ENCODE data around the gene ELANE.

ELANE gene

GRCh38 chr19:852136-853013 is at the start of gene ELANE:
TSS of gene ELANE (plus strand) at chr19:852303. CDS start at chr19:852329, 26 bp downstream.
- no peak for DNase-seq (ENCODE audit: low read depth in 2 of 2)

DNA sequence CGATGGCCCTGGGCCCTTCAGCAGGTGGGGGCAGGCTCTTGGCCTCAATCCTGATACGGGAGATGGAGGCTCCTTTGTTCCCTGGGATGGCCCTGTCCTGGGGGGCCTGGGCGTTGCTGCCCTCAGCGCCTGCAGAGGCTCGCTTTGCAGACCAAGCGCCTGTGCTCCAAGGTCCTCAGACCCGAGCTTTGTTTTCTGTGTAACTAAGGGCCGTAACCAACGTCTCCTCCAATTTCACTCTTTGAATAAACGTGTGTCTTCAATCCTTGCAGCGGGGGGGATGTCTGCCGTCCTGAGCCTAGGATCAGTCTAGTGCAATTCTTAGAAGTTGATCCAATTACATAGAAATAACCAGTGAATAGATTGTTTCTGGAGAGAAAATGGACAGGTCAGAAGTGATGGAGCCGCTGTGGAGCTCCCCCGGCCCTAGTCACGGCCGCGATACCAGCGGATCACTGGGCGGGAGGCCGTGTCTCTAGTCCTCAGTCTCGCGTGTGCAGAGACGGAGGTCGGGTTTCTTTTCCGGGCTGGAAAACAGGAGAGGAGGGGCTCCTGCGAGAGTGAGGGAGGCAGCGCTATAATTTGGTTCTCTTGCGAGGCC is 49.5 kb upstream of the ELANE start:
- no peak for DNase-seq (ENCODE audit: low read depth in 2 of 2)

- no peak for DNase-seq (ENCODE audit: low read depth in 2 of 2)
These were observed 49.0 kb upstream of the ELANE start for GRCh38 chr19:803099-803561.

DNA sequence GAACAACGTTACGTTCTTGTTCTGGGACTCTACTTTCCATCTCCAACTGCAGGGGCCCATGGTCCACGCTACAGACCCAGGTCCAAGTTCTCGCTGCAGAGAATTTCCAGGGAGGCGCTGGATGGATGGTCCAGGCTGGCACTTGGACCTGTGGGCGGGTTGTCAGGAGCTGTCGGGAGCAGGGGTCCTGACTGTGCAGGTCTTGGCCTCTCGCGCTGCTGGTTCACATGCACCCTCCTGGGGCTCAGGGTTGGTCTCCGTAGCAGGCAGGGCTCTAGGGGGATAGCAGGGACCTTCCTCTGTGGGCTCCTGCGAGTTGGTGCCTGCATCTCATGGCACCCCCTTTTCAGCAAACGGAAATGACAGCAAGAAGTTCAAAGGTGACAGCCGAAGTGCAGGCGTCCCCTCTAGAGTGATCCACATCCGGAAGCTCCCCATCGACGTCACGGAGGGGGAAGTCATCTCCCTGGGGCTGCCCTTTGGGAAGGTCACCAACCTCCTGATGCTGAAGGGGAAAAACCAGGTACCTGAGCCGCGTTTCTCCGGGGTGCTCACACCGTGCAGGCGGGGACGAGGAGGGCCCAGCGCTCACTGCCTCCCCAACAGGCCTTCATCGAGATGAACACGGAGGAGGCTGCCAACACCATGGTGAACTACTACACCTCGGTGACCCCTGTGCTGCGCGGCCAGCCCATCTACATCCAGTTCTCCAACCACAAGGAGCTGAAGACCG is 48.3 kb upstream of the ELANE start:
- DNase-seq (ENCODE audit: low read depth in 2 of 2) = no peak

DNA sequence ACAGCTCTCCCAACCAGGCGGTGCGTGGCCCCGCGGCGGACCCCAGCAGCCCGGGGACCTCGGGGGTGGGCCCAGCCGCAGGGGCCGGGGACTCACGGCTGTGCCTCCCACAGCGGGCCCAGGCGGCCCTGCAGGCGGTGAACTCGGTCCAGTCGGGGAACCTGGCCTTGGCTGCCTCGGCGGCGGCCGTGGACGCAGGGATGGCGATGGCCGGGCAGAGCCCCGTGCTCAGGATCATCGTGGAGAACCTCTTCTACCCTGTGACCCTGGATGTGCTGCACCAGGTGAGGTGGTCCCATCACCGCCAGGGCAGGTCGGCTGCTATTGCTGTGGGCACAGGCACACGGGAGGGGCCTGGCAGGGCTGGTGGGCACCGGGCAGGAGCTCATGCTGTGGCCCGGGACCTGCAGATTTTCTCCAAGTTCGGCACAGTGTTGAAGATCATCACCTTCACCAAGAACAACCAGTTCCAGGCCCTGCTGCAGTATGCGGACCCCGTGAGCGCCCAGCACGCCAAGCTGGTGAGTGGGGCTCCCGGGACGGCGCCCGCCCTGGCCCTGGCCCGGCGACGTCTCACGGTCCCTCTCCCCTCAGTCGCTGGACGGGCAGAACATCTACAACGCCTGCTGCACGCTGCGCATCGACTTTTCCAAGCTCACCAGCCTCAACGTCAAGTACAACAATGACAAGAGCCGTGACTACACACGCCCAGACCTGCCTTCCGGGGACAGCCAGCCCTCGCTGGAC is 47.5 kb upstream of the ELANE start:
- no peak for DNase-seq (ENCODE audit: low read depth in 2 of 2)

DNA sequence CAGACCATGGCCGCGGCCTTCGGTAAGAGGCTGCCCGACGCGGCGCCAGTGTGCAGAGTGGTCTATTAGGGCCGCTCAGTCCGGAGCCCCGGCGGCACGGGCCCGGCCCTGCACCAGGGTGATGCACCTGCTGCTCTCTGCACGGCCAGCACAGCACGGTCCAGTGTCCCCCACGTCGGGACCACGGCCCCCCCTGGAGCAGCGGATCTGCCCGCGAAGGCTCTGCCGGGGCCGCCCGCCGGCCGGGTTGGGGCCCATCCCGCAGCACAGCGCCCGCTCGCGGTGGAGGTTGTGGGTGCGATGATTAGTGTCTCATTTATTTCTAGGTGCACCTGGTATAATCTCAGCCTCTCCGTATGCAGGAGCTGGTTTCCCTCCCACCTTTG is 46.9 kb upstream of the ELANE start:
- DNase-seq (ENCODE audit: low read depth in 2 of 2) = no peak

- DNase-seq (ENCODE audit: low read depth in 2 of 2) = no peak
These were observed 46.2 kb upstream of the ELANE start for GRCh38 chr19:805600-806550.

DNA sequence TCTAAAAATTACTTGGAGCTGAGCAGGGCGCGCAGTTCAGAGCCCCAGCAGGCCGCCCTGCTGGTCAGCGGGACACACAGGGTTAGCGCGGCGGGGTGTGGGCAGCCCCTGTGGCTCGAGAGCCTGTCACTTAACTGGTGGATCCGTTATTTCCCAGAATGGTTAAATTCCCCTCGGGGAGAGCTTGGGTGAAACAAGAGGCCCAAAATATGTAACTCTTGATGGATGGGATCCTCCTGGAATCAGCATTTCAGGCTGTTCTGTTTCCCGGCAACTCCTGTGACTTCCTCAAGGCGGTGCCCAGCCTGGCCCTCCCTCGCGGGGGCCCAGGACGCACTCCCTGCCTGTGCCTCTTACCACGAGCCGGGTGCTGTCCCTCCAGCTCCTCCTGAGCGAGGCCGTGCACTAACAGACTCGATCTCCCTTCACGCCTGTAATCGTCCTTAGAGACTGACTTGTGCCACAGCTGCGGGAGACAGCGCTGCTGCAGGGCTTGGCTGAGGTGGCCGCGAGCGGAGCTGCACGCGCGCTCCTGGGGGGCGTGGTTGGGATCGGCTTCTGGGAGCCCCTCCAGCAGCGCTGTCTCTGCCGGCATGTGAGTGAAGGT is 45.2 kb upstream of the ELANE start:
- DNase-seq (ENCODE audit: low read depth in 2 of 2) = no peak

DNA sequence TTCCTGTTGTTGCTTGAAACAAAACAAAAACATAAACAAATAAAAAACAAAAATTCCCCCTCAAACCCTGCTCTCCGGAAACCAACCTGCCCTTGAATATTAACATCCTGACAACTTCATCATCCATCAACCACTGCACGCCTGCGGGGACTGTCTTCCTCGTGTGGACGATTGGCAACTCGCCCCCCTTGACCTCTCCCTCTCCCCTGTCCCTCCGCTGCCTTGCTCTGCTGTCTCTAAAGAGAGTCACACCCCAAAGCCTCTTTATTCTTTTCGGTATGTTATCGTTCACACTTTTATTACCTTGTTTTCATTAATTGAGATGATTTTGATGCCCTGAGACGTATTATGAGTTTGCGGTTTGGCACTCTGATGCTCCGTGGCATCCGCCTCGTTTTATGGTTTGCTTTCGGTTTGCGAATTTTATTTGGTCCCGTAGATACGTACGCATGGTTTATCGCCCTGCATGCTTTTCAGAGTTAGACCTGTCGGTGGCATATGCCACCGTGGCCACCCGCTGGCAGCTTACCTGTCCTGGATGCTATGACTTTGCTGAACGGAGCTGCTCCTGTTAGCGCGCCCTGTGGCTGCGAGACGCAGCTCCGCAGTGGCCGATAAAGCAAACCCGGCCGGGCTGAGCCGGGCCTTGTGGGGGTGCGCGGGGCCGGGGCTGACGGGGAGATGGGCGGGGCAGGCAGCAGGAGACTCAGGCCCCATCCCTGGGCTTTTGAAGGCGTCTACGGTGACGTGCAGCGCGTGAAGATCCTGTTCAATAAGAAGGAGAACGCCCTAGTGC is 44.3 kb upstream of the ELANE start:
- no peak for DNase-seq (ENCODE audit: low read depth in 2 of 2)

GRCh38 chr19:808423-808775 is 43.7 kb upstream of the ELANE start:
- DNase-seq (ENCODE audit: low read depth in 2 of 2) = no peak

DNA sequence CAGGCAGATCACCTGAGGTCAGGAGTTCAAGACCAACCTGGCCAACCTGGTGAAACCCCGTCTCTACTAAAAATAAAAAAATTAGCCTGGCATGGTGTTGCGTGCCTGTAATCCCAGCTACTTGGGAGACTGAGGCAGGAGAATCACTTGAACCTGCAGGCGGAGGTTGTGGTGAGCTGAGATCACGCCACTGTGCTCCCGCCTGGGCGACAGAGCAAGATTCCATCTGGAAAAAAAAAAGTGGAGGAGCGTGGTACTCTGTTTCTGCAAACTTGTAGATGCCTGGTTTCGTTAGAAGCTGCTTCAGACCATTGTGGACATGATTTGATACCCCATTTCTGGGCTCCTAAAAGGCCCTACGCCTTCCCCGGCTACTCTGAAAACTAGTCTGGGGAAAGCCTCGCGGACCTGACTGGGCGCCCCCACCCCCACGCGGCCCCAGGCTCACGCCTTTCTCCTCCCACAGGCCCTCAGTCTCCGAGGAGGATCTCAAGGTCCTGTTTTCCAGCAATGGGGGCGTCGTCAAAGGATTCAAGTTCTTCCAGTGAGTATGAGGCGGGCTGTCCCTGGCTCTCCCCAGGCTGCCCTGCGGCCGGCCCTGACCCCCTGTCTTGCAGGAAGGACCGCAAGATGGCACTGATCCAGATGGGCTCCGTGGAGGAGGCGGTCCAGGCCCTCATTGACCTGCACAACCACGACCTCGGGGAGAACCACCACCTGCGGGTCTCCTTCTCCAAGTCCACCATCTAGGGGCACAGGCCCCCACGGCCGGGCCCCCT is 41.8 kb upstream of the ELANE start:
- DNase-seq (ENCODE audit: low read depth in 2 of 2) = no peak

DNA sequence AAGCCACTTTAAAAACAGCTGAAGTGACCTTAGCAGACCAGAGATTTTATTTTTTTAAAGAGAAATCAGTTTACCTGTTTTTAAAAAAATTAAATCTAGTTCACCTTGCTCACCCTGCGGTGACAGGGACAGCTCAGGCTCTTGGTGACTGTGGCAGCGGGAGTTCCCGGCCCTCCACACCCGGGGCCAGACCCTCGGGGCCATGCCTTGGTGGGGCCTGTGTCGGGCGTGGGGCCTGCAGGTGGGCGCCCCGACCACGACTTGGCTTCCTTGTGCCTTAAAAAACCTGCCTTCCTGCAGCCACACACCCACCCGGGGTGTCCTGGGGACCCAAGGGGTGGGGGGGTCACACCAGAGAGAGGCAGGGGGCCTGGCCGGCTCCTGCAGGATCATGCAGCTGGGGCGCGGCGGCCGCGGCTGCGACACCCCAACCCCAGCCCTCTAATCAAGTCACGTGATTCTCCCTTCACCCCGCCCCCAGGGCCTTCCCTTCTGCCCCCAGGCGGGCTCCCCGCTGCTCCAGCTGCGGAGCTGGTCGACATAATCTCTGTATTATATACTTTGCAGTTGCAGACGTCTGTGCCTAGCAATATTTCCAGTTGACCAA is 41.1 kb upstream of the ELANE start:
- DNase-seq (ENCODE audit: low read depth in 2 of 2) = no peak

GRCh38 chr19:811506-812048 is 40.5 kb upstream of the ELANE start:
- no peak for DNase-seq (ENCODE audit: low read depth in 2 of 2)

DNA sequence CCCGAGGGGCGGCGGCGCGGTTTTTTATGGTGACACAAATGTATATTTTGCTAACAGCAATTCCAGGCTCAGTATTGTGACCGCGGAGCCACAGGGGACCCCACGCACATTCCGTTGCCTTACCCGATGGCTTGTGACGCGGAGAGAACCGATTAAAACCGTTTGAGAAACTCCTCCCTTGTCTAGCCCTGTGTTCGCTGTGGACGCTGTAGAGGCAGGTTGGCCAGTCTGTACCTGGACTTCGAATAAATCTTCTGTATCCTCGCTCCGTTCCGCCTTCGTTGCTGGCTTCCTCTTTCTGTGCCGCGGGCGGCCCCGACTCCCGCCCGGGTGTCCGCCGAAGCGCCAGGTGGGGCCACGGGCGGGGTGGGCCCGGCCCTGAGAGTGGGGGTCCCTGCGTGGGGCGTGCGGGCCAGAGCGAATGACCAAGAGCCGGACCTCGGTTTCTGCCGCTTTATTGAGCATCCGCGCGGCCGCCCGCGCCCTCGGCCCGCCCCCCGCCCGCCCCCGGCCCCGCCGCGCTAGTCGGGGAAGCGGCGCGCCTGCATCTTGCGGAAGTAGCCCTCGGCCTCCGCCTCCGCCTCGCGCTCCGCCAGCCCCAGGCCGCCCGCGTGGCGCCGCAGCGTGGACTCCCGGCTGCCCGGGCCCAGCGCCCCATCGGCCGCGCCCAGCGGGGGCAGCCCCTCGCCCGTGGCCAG is 39.9 kb upstream of the ELANE start:
- no peak for DNase-seq (ENCODE audit: low read depth in 2 of 2)

DNA sequence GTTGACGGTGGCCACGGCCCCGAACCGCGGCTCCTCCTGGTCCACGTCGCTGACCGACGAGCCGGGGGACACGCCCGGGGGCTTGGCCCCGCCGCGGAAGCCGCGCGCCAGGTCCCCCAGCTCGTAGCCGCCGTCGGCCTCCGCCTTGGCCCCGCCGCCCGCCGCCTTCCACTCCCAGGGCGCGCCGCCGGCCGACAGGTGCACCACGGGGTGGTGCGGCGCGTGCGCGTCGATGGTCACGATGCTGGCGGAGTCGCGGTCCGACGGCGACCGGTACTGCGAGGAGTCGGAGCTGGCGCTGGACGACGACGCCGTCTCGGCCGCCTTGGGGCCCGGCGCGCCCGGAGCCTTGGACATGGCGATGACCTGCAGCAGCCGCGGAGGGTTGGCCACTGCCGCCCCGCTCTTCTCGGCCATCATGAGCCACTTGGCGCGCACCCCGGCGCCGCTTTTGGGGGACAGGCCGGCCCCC is 39.3 kb upstream of the ELANE start:
- DNase-seq (ENCODE audit: low read depth in 2 of 2) = no peak

- DNase-seq (ENCODE audit: low read depth in 2 of 2) = no peak
These were observed 38.6 kb upstream of the ELANE start for GRCh38 chr19:813219-814151.

All from stimulated activated CD4-positive, alpha-beta T cell treated with anti-CD3 and anti-CD28 coated beads, Interleukin-15, amount 100 ng/mL, for 48 hours (primary cell).